Smooth muscle cell (in vitro differentiated cells): ENCODE data around the gene HSPBP1. TPM values are rescaled to one million over a fixed set of nuclear protein-coding genes. Genes with fewer than 3 reads are reported as not detected.

Experiments
- DNase-seq: peaks from one replicate; lab custom pipeline; 2025; ENCODE audit not compliant: unreplicated experiment; lab: John Stamatoyannopoulos, UW
- H2AFZ ChIP-seq: fragments of 200-600 bp; sonication (generic); 2 replicates; pipeline ENCODE4 v1.6.0; 2016; ENCODE audit warnings: antibody characterized with exemption, low read depth, mild to moderate bottlenecking
- H3F3A ChIP-seq: fragments of 200-600 bp; sonication (generic); 2 replicates; pipeline ENCODE4 v1.6.0; 2017; ENCODE audit warnings: antibody characterized with exemption, low read depth
- H3K27ac ChIP-seq: fragments of 200-600 bp; sonication (generic); 2 replicates; pipeline ENCODE4 v1.5.1; 2016; ENCODE audit warnings: low read depth, mild to moderate bottlenecking
- H3K27me3 ChIP-seq: fragments of 200-600 bp; sonication (generic); 2 replicates; pipeline ENCODE4 v1.6.1; 2016; ENCODE audit warnings: low read depth, mild to moderate bottlenecking
- H3K36me3 ChIP-seq: fragments of 200-600 bp; sonication (generic); 2 replicates; pipeline ENCODE4 v1.5.1; 2016; ENCODE audit warnings: low read depth
- H3K4me1 ChIP-seq: fragments of 200-600 bp; sonication (generic); 2 replicates; pipeline ENCODE4 v1.5.1; 2016; ENCODE audit warnings: low read depth
- H3K4me2 ChIP-seq: fragments of 200-600 bp; sonication (generic); 2 replicates; pipeline ENCODE4 v1.6.0; 2016; ENCODE audit warnings: mild to moderate bottlenecking
- H3K4me3 ChIP-seq: fragments of 200-600 bp; sonication (generic); 2 replicates; pipeline ENCODE4 v1.5.1; 2016; ENCODE audit warnings: mild to moderate bottlenecking
- H3K79me2 ChIP-seq: fragments of 200-600 bp; sonication (generic); 2 replicates; pipeline ENCODE4 v1.6.0; 2016; ENCODE audit warnings: low read depth, mild to moderate bottlenecking
- H3K9ac ChIP-seq: fragments of 200-600 bp; sonication (generic); 2 replicates; pipeline ENCODE4 v1.6.0; 2016; ENCODE audit warnings: low read depth
- H3K9me3 ChIP-seq: fragments of 200-600 bp; sonication (generic); replicated peaks from 2 replicates; pipeline ENCODE4 v1.5.1; 2016; ENCODE audit warnings: low read depth
- H4K20me1 ChIP-seq: fragments of 200-600 bp; sonication (generic); 2 replicates; pipeline ENCODE4 v1.6.0; 2016; ENCODE audit warnings: low read depth
- WGBS: methylation state at CpG from one replicate; pipeline ENCODE4 v1.1.7; 2016; ENCODE audit warnings: low lambda C conversion rate; 5-methylcytosine and 5-hydroxymethylcytosine counted together
- polyA plus RNA-seq: library from polyadenylated mRNA; unstranded; fragments of >200 nt; fragmentation: Nextera tagmentation; extraction: Ambion mirVana; gene quantifications from 2 replicates; pipeline ENCODE4 v1.2.1, GENCODE V29; 2016
- total RNA-seq: library from RNA; depleted of rRNA; stranded (reverse); fragments of >200 nt; gene quantifications from 2 replicates; pipeline ENCODE4 v1.2.3, GENCODE V29; 2014
- TF ChIP-seq, protein P1 (sequence below): fragments of 200-600 bp; sonication (generic); IDR thresholded peaks from 2 replicates; pipeline ENCODE4 v1.5.1; 2017; ENCODE audit warnings: borderline replicate concordance, mild to moderate bottlenecking, antibody characterized with exemption; ENCODE audit not compliant: insufficient read depth, poor library complexity, severe bottlenecking

The HSPBP1 gene
- total and polyA plus RNA-seq, 2 experiments from 2014 or later: 21.5 to 80.0 TPM

DNA sequence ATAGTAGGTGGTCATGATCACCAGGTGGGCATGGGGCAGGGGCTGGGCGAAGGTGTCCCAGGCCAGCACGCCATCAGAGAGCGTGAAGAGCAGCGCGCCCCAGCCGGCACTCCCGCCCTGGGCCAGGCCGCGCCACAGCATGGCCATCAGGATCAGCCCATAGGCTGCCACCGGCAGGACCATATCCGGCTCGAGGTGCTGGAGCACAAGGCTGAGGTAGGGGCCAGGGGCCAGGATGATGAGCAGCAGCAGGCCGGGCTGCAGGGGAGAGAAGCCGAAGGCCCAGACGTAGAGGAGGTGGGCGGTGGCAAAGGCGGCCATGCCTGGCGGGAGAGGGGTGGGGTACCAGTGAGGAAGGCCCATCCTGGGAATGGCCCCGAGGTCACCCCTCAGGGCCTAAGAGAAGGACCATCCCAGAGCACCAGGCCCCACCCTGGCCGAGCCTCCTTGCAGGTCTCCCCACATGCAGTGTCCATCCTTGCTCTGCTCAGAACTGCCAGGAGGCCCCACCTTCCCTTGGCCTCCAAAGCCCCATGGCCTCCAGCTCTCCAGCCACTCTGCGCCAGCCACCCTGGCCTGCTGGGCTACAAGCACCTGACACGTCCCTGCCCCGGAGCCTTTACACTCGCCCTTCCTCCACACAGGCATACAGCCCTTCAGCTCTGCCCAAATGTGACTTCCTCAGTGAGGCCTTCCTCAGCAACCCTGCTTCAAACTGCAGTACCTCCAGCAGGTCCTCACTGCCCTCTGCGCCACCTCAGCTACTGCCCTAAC, 52.5 kb downstream of the HSPBP1 start:
- no peak overlapping the region for H2AFZ ChIP-seq
- DNase-seq: no peak
- H3K4me1 ChIP-seq: no peaks in the 10 kb centered on the region
- no peak overlapping the region for H3K4me3 ChIP-seq
- H3F3A ChIP-seq: no peaks in the 10 kb centered on the region
- TF ChIP-seq, protein P1, sequence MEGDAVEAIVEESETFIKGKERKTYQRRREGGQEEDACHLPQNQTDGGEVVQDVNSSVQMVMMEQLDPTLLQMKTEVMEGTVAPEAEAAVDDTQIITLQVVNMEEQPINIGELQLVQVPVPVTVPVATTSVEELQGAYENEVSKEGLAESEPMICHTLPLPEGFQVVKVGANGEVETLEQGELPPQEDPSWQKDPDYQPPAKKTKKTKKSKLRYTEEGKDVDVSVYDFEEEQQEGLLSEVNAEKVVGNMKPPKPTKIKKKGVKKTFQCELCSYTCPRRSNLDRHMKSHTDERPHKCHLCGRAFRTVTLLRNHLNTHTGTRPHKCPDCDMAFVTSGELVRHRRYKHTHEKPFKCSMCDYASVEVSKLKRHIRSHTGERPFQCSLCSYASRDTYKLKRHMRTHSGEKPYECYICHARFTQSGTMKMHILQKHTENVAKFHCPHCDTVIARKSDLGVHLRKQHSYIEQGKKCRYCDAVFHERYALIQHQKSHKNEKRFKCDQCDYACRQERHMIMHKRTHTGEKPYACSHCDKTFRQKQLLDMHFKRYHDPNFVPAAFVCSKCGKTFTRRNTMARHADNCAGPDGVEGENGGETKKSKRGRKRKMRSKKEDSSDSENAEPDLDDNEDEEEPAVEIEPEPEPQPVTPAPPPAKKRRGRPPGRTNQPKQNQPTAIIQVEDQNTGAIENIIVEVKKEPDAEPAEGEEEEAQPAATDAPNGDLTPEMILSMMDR: no peak
- 97% methylated on average over 22 of the region's 25 CpGs for WGBS
- no peak overlapping the region for H3K27ac ChIP-seq
- H4K20me1 ChIP-seq: peaks cover 17% of the 10 kb centered on the region
- H3K79me2 ChIP-seq: no peaks in the 10 kb centered on the region
- no peaks in the 10 kb centered on the region for H3K9me3 ChIP-seq
- H3K4me2 ChIP-seq: no peak overlapping the region
- H3K36me3 ChIP-seq: no peaks in the 10 kb centered on the region
- H3K27me3 ChIP-seq: no peaks in the 10 kb centered on the region
- H3K9ac ChIP-seq: no peak overlapping the region

GRCh38 chr19:55226788-55227187, 53.1 kb downstream of the HSPBP1 start:
- Histone ChIP-seq H3K4me2 (no peak overlapping the region), H3K9ac (no peak overlapping the region), H3K9me3 (no peaks in the 10 kb centered on the region), H3K27ac (no peak overlapping the region), H3F3A (no peaks in the 10 kb centered on the region), H3K27me3 (no peaks in the 10 kb centered on the region), H3K36me3 (no peaks in the 10 kb centered on the region), H3K79me2 (no peaks in the 10 kb centered on the region), H4K20me1 (peaks cover 11% of the 10 kb centered on the region), H2AFZ (no peak overlapping the region), H3K4me1 (no peaks in the 10 kb centered on the region), H3K4me3 (no peak overlapping the region)
- no peak for DNase-seq
- 91% methylated on average over 17 of the region's 18 CpGs for WGBS
- TF ChIP-seq, protein P1: no peak

- 86% methylated on average over 9 of the region's 9 CpGs for WGBS
- DNase-seq: no peak
- H3K9ac ChIP-seq: no peak overlapping the region
- H3K9me3 ChIP-seq: no peaks in the 10 kb centered on the region
- TF ChIP-seq, protein P1: no peak
- no peak overlapping the region for H3K27ac ChIP-seq
- H3K36me3 ChIP-seq: no peaks in the 10 kb centered on the region
- H3F3A ChIP-seq: no peaks in the 10 kb centered on the region
- no peak overlapping the region for H3K4me2 ChIP-seq
- peaks cover 11% of the 10 kb centered on the region for H4K20me1 ChIP-seq
- no peaks in the 10 kb centered on the region for H3K4me1 ChIP-seq
- H3K27me3 ChIP-seq: no peaks in the 10 kb centered on the region
- no peaks in the 10 kb centered on the region for H3K79me2 ChIP-seq
- no peak overlapping the region for H2AFZ ChIP-seq
- H3K4me3 ChIP-seq: no peak overlapping the region
Measured at GRCh38 chr19:55226273-55226672, 53.6 kb downstream of the HSPBP1 start.
